H4 (cell line): ENCODE measurements around the gene MALAT1. TPM values are rescaled to one million over a fixed set of nuclear protein-coding genes. Genes with fewer than 3 reads are reported as not detected.

Experiments
- total RNA-seq: library from RNA; depleted of rRNA; stranded (reverse); fragments of >200 nt; shearing (Covaris generic); gene quantifications from 2 replicates; pipeline ENCODE4 v1.2.3, GENCODE V29; 2014; rRNA removed

MALAT1 gene
- total RNA-seq, 1 experiment from 2014 or later: 168 TPM

Other genes starting within 250 kb of the MALAT1 start
- gene POLA2, start 237.1 kb upstream of the MALAT1 start, total RNA-seq: 33.0 and 40.9 TPM in 2 replicates
- gene CDC42EP2, start 184.2 kb upstream of the MALAT1 start, total RNA-seq: 1.9 and 2.5 TPM in 2 replicates
- 29.0 and 29.2 TPM in 2 replicates for gene DPF2, start 165.2 kb upstream of the MALAT1 start, total RNA-seq
- 1.1 and 1.6 TPM in 2 replicates for gene TIGD3, start 144.3 kb upstream of the MALAT1 start, total RNA-seq
- 0.10 and 0.91 TPM in 2 replicates for gene SLC25A45, start 116.4 kb upstream of the MALAT1 start, total RNA-seq
- 16.3 and 37.3 TPM in 2 replicates for gene FRMD8, start 112.4 kb upstream of the MALAT1 start, total RNA-seq
- 2.9 and 3.4 TPM in 2 replicates for gene NEAT1, start 76.2 kb upstream of the MALAT1 start, total RNA-seq
- 34.5 and 38.6 TPM in 2 replicates for gene SCYL1, start 26.0 kb downstream of the MALAT1 start, total RNA-seq
- 4.2 and 6.3 TPM in 2 replicates for gene LTBP3, start 59.3 kb downstream of the MALAT1 start, total RNA-seq
- 73.8 and 80.1 TPM in 2 replicates for gene ZNRD2, start 71.4 kb downstream of the MALAT1 start, total RNA-seq
- gene FAM89B, start 73.5 kb downstream of the MALAT1 start, total RNA-seq: 27.5 and 43.1 TPM in 2 replicates
- 27.9 and 40.0 TPM in 2 replicates for gene EHBP1L1, start 77.0 kb downstream of the MALAT1 start, total RNA-seq
- not detected in 2 replicates for gene KCNK7, start 96.8 kb downstream of the MALAT1 start, total RNA-seq
- 7.4 and 9.1 TPM in 2 replicates for gene MAP3K11, start 115.2 kb downstream of the MALAT1 start, total RNA-seq
- gene PCNX3, start 116.7 kb downstream of the MALAT1 start, total RNA-seq: 11.7 TPM in 2 replicates
- gene SIPA1, start 139.1 kb downstream of the MALAT1 start, total RNA-seq: 11.3 and 18.4 TPM in 2 replicates
- gene RELA, start 163.9 kb downstream of the MALAT1 start, total RNA-seq: 26.3 and 48.1 TPM in 2 replicates
- gene KAT5, start 213.2 kb downstream of the MALAT1 start, total RNA-seq: 39.1 and 45.1 TPM in 2 replicates
- 24.2 and 36.1 TPM in 2 replicates for gene RNASEH2C, start 221.8 kb downstream of the MALAT1 start, total RNA-seq